ENCODE results near the gene MMP24. TPM values are rescaled to one million over a fixed set of nuclear protein-coding genes. Genes with fewer than 3 reads are reported as not detected.

The MMP24 gene
- total and polyA plus RNA-seq, 2 experiments from 2014 or later: 2.0 to 27.3 TPM

- Mint-ChIP-seq H3K9me3 (no peaks in the 10 kb centered on the region), H3K27me3 (ENCODE audit: insufficient read depth, low read depth, poor library complexity) (peaks cover 15% of the 10 kb centered on the region), H3K4me1 (peaks cover 41% of the 10 kb centered on the region), H3K4me3 (peak overlapping the region; percentile 31; the same call in 1 of the 3 replicates), H3K27ac (peak overlapping the region; percentile 88), H3K36me3 (ENCODE audit: low read depth) (no peaks in the 10 kb centered on the region; the same call in 1 of the 3 replicates)
- Histone ChIP-seq H3K27me3 (ENCODE audit: insufficient read depth) (no peaks in the 10 kb centered on the region), H3K79me2 (replicated peaks; ENCODE audit: insufficient read depth) (no peaks in the 10 kb centered on the region), H3F3A (replicated peaks; ENCODE audit: low read depth) (peaks cover 27% of the 10 kb centered on the region), H3K36me3 (ENCODE audit: insufficient read depth) (no peaks in the 10 kb centered on the region), H2AFZ (no peak overlapping the region), H3K9me2 (ENCODE audit: insufficient read depth) (no peaks in the 10 kb centered on the region), H3K27ac (ENCODE audit: low read depth) (peak overlapping the region; percentile 99), H3K4me1 (ENCODE audit: insufficient read depth) (peaks cover 37% of the 10 kb centered on the region), H3K4me2 (peak overlapping the region; percentile 54; the same call in 1 of the 2 replicates), H4K20me1 (replicated peaks; ENCODE audit: insufficient read depth) (no peaks in the 10 kb centered on the region), H3K4me3 (no peak overlapping the region)
- ATAC-seq (peak; percentile 5), DNase-seq (ENCODE audit: low spot score) (peak; percentile 59)
- TF ChIP-seq CTCF (conservative IDR thresholded peaks at IDR 0.05; ENCODE audit: low read depth in 2 of 2) (peak; percentile 48 to 83), JUNB (IDR thresholded peaks at IDR 0.05; ENCODE audit: unreplicated experiment) (no peak)
- TF ChIP-seq, protein P1, sequence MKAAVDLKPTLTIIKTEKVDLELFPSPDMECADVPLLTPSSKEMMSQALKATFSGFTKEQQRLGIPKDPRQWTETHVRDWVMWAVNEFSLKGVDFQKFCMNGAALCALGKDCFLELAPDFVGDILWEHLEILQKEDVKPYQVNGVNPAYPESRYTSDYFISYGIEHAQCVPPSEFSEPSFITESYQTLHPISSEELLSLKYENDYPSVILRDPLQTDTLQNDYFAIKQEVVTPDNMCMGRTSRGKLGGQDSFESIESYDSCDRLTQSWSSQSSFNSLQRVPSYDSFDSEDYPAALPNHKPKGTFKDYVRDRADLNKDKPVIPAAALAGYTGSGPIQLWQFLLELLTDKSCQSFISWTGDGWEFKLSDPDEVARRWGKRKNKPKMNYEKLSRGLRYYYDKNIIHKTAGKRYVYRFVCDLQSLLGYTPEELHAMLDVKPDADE (IDR thresholded peaks at IDR 0.05): no peak
Observed at GRCh38 chr20:35264755-35265154, 38.3 kb downstream of the MMP24 start.

DNA sequence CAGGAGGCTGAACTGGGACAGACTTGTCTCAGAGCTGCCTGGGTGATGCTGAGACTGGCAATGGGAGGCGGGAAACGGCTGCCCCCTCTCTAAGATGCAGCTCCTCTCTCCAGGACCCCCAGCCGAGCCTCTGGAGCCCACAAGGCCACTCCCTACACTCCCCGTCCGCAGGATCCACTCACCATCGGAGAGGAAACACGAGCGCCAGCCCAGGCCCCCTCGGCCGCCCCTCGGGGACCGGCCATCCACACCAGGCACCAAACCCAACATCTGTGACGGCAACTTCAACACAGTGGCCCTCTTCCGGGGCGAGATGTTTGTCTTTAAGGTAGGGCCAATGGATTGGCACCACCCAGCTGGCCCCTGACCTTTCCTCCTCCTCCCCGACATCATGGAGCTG, 40.6 kb downstream of the MMP24 start:
- Histone ChIP-seq H3K27me3 (ENCODE audit: insufficient read depth) (no peaks in the 10 kb centered on the region), H3K79me2 (replicated peaks; ENCODE audit: insufficient read depth) (no peaks in the 10 kb centered on the region), H3K27ac (ENCODE audit: low read depth) (no peak overlapping the region), H2AFZ (no peak overlapping the region), H3K4me3 (no peak overlapping the region), H3K9me2 (ENCODE audit: insufficient read depth) (no peaks in the 10 kb centered on the region), H3K4me2 (no peak overlapping the region), H3K4me1 (ENCODE audit: insufficient read depth) (peaks cover 20% of the 10 kb centered on the region), H4K20me1 (replicated peaks; ENCODE audit: insufficient read depth) (no peaks in the 10 kb centered on the region), H3K36me3 (ENCODE audit: insufficient read depth) (no peaks in the 10 kb centered on the region), H3F3A (replicated peaks; ENCODE audit: low read depth) (peaks cover 18% of the 10 kb centered on the region; the same call in 1 of the 2 replicates)
- ATAC-seq (no peak), DNase-seq (ENCODE audit: low spot score) (no peak)
- Mint-ChIP-seq H3K27ac (no peak overlapping the region), H3K4me1 (peaks cover 39% of the 10 kb centered on the region), H3K36me3 (ENCODE audit: low read depth) (no peaks in the 10 kb centered on the region; the same call in 1 of the 3 replicates), H3K4me3 (no peak overlapping the region), H3K9me3 (no peaks in the 10 kb centered on the region), H3K27me3 (ENCODE audit: insufficient read depth, low read depth, poor library complexity) (peaks cover 22% of the 10 kb centered on the region)
- no peak for TF ChIP-seq EZH2phosphoT487 (IDR thresholded peaks at IDR 0.05; ENCODE audit: unreplicated experiment)
- TF ChIP-seq NANOG (IDR thresholded peaks at IDR 0.05; ENCODE audit: borderline replicate concordance): no peak
- TF ChIP-seq, protein P1 (IDR thresholded peaks at IDR 0.05): no peak

Measured in GM23338 (cell line).